Mucosa of rectum (tissue), 2 donors: ENCODE results near the gene LRFN5.

Source experiments
- H3K27ac ChIP-seq, 2 donors: one replicate each; pipeline ENCODE4 v1.7.0; 2013; ENCODE audit warnings: inconsistent platforms in 2 of 2, low read depth in 2 of 2, low read length in 2 of 2
- H3K27me3 ChIP-seq, 2 donors: one replicate each; pipeline ENCODE4 v1.7.0; 2013; ENCODE audit warnings: low read length in 2 of 2; ENCODE audit not compliant: control insufficient read depth in 2 of 2, insufficient read depth in 2 of 2
- H3K36me3 ChIP-seq, 2 donors: one replicate each; pipeline ENCODE4 v1.7.0; 2013; ENCODE audit warnings: low read length in 2 of 2; ENCODE audit not compliant: control insufficient read depth in 2 of 2, insufficient read depth in 2 of 2
- H3K4me1 ChIP-seq, 2 donors: one replicate each; pipeline ENCODE4 v1.7.0; 2013; ENCODE audit warnings: low read length in 2 of 2, mild to moderate bottlenecking in 1 of 2; ENCODE audit not compliant: control insufficient read depth in 2 of 2, insufficient read depth in 2 of 2
- H3K4me3 ChIP-seq, 2 donors: one replicate each; pipeline ENCODE4 v1.7.0; 2013; ENCODE audit warnings: low read length in 2 of 2
- H3K9ac ChIP-seq, 2 donors: one replicate each; pipeline ENCODE4 v1.7.0; 2013; ENCODE audit warnings: low read length in 2 of 2, low read depth in 1 of 2, mild to moderate bottlenecking in 1 of 2
- H3K9me3 ChIP-seq, 2 donors: one replicate each; pipeline ENCODE4 v1.7.0; 2013; ENCODE audit warnings: low read length in 2 of 2; ENCODE audit not compliant: control insufficient read depth in 2 of 2
- donor health status: healthy.
- donor health status: Normal muscosa, but diverticular disease.

Gene LRFN5

DNA sequence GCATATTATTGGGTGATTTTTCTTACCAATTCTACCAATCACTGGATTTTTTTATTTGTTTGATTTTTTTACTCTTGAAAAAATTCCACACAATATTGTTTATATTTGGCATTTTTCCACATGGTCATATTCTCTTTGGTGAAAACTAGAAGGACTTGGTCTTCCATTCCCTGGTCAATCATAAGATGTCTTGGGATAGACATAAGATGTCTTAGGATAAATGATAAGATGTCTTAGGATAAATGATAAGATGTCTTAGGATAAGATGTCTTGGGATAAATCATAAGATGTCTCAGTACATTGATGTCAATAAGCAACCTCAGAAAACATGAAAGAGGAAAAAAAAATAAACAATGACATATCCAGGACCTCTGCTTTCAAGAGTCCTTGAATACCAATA, 309.1 kb downstream of the LRFN5 start:
- H3K27me3 ChIP-seq: no peaks in the 10 kb centered on the region
- H3K9me3 ChIP-seq: no peaks in the 10 kb centered on the region
- H3K4me1 ChIP-seq: no peaks in the 10 kb centered on the region
- no peak overlapping the region for H3K9ac ChIP-seq
- H3K27ac ChIP-seq: no peak overlapping the region
- no peak overlapping the region for H3K4me3 ChIP-seq
- no peaks in the 10 kb centered on the region for H3K36me3 ChIP-seq

DNA sequence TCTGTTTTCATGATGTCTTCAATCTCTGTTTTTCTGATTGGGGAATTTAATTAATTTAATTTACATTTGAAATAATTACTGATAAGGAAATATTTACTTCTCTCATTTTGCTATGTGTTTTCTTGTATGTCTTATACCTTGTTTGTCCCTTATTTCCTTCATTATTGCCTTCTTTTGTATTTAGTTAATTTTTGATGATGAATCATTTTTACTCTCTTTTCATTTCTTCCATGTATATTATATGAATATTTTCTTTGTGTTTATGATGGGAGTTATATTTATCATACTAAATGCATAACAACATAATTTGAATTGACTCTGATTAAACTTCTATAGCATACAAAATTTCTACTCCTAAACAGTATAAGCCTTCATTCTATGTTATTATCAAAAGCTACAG, 309.6 kb downstream of the LRFN5 start:
- Histone ChIP-seq H3K27ac (no peak overlapping the region), H3K36me3 (no peaks in the 10 kb centered on the region), H3K9me3 (no peaks in the 10 kb centered on the region), H3K4me1 (no peaks in the 10 kb centered on the region), H3K9ac (no peak overlapping the region), H3K27me3 (no peaks in the 10 kb centered on the region), H3K4me3 (no peak overlapping the region)

DNA sequence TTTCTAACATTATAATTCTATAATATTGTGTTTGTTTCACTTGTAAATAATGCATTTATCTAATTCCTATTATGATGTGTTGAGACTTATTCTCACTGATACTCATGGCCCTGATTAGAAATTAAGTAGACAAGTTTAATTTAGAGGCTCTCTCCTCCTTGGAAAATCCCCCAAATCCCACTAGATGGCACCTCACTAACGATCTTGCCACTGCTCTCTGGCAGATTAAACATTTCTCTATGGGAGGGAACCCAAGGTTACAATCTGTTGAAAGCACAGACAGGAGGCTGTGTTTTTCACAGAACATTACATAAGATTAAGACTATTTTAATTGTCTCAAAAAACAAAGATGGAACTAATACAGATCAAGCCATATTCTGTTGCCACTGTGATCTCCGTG, 318.7 kb downstream of the LRFN5 start:
- H3K27ac ChIP-seq: no peak overlapping the region
- no peaks in the 10 kb centered on the region for H3K9me3 ChIP-seq
- H3K4me3 ChIP-seq: no peak overlapping the region
- H3K36me3 ChIP-seq: no peaks in the 10 kb centered on the region
- no peaks in the 10 kb centered on the region for H3K4me1 ChIP-seq
- no peaks in the 10 kb centered on the region for H3K27me3 ChIP-seq
- no peak overlapping the region for H3K9ac ChIP-seq

DNA sequence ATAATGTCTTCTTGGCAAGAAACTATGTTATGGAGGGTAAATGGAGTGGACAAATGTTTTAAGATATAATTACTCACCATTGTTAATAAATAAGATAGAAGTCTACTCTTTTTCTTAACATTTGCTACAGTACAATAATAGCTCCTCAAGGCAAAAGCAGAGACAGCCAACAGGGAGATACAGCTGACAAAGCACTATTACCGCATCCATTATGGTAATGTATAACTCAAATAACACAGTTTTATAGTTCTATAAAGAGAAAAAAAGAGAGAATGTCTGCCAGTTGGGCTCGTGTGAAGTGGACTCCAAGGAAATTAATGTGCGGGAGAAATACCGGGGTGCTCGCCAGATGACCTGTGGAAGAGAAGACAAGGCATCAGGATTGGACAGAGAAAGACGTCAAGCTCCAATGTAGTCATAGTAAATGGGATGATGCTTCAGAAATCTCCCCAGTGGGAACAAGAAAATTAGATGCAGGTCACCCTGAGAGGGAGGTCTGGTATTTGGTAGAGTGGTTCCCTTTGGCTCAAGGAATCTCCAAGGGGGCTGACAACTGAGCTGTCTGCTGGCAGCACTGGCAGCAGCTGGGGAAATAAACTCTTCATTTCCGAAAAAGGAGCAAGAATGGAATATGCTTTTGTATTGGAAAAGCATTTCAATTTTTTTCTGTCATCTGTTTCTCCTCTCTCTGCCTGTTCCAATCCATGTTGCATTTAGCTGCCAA, 343.9 kb downstream of the LRFN5 start:
- Histone ChIP-seq H3K4me1 (no peaks in the 10 kb centered on the region), H3K27me3 (no peaks in the 10 kb centered on the region), H3K9ac (no peak overlapping the region), H3K9me3 (no peaks in the 10 kb centered on the region), H3K4me3 (no peak overlapping the region), H3K36me3 (no peaks in the 10 kb centered on the region), H3K27ac (no peak overlapping the region)
